HS-5 (cell line): ENCODE results near the gene EFNA3.

Experiments used
- DNase-seq: peaks from one replicate; pipeline ENCODE4 v3.0.0-alpha.2; 2012; ENCODE audit warnings: low read depth

The EFNA3 gene

GRCh38 chr1:155078469-155079209 is at the start of gene EFNA3:
TSS of gene EFNA3 (plus strand) at chr1:155078837. CDS start at chr1:155078942, 105 bp downstream.
- DNase-seq: no peak

GRCh38 chr1:155029513-155030242 is 49.0 kb upstream of the EFNA3 start:
- DNase-seq: no peak

DNA sequence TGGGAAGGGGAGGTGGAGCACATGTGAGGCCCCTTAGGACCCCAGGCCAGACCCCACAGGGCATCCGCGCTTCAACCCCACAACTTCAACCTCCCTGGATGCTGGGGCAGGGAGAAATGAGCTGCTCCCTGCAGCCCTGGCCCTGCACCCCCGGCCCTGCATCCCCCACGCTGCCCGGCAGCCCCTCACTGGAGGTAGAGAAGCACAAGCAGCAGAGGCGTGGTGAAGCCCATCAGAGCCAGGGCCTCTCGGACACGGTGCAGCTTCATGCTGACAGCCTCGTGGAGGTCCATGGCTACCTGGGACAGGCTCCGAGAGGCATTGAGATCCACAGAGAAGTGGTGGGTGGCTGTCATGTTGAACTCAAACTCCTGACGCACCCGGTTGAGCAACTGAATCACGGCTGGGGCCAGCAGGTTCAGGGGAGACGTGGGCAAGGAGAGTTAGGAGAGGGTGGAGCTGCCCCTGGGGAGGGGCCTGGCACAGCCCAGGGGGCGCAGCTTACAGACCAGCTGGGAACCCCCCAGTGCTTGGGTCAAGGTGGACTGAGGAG is 48.3 kb upstream of the EFNA3 start:
- no peak for DNase-seq

- no peak for DNase-seq
Measured at GRCh38 chr1:155030899-155031298, 47.7 kb upstream of the EFNA3 start.

GRCh38 chr1:155032886-155033285 is 45.8 kb upstream of the EFNA3 start:
- no peak for DNase-seq

- DNase-seq: no peak
Measured at GRCh38 chr1:155033524-155033923, 45.1 kb upstream of the EFNA3 start, which contains the start of the genes DCST1 and DCST2. TSS of gene DCST1 (plus strand) at chr1:155033824. CDS start at chr1:155034037, 213 bp downstream. TSS of gene DCST2 (minus strand) at chr1:155033781. CDS start at chr1:155033701, 80 bp downstream.

DNA sequence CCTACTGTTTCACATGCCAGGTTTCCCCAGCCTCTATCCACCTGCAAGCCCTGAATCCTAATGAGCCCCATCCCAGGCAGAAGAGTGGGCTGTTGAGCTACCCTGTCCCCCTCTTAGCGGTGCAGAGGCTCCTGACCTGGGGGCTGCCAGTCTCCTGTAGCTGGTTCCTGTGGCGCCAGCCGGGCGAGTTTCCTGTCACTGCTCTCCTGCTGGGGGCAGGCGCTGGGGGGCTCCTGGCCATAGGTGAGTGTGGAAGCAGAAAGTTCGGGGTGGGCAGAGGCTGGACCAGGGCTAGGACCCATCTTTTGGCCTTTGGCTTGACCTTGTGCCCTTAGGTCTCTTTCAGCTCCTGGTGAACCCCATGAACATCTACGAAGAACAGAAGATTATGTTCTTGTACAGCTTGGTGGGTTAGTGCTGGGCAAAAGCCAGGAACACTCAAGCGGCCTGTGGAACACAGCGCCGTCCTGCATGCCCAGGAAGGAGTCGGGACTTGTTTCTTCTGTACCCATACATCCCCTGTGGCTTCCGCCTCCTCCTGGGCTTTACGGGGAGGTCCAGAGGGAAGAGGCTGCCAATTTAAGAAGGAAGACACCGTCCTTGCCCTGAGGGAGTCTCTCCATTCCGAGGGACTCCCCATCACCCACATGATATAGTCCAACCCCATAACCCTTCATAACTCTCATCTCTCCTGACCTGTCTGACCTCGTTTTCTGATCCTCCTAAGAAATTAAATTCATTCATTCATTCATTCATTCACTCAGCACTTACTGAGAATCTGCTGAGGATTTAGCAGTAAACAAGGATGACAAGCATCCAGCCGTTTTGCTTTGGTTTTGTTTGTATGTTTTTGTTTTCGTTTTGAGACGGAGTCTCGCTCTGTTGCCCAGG is 44.1 kb upstream of the EFNA3 start:
- no peak for DNase-seq

GRCh38 chr1:155035936-155036335 is 42.7 kb upstream of the EFNA3 start:
- DNase-seq: no peak

DNA sequence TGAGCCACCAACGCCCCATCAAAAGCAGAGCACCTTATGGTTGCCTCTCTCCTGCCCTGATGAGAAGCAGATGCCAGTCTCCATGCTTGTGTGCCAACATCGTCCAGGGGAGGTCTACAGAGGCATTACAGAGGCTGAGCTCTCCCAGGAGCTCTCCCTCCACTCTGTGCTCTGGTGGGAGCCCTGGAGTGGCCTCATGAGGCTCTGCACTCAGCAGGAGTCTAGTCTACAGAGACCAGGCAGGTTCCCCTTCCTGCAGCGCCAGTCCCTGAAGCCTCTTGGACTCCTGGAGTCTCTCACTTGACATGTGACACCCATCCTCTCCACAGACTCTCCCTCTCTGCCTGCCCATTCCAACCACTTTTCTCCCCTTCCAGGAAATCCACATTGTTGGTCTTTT is 41.6 kb upstream of the EFNA3 start:
- no peak for DNase-seq

DNA sequence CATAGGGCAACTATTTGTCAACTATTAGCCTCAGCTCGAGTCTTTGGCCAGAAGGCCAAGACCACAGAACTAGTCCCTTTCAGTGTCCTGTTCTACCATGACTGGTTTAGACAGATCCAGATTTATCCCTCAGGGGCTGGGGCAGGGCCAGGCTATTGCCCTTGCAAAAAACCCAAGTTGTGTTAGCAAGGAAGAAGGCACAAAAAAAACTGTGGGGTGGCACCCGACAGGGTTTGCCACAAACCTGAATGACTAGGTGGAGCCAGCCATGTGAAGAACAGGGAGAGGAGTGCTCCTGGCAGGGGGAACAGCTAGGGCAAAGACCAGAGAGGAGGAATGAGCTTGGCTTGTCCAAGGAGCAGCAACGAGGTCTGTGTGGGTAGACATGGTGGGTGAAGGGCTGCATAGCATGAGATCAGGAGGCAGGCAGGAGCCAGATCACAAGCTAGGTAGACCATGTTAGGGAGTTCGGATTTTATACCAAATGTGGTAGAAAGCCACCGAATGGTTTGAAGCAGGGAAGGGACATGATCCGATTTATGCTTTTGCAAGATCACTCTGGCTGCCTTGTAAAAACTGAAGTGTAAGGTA is 40.7 kb upstream of the EFNA3 start:
- DNase-seq: no peak

GRCh38 chr1:155038602-155039307 is 39.9 kb upstream of the EFNA3 start:
- DNase-seq: no peak

DNA sequence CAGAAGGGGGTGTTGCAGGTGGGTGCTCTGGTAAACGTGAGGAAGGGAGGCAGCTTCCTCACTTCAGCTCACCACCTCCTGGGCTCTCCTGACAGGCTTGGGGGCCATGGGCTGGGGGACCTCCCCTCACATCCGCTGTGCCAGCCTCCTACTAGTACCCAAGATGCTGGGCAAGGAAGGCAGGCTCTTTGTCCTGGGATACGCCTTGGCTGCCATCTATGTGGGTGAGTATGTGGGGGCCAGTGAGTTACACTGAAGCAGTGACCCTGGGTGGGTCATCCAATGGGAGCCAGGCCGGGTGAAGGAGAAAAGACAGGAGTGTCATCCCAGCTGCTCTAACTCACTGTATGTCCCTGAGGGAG is 39.3 kb upstream of the EFNA3 start:
- DNase-seq: no peak

- DNase-seq: no peak
Measured at GRCh38 chr1:155040358-155041093, 38.1 kb upstream of the EFNA3 start.

DNA sequence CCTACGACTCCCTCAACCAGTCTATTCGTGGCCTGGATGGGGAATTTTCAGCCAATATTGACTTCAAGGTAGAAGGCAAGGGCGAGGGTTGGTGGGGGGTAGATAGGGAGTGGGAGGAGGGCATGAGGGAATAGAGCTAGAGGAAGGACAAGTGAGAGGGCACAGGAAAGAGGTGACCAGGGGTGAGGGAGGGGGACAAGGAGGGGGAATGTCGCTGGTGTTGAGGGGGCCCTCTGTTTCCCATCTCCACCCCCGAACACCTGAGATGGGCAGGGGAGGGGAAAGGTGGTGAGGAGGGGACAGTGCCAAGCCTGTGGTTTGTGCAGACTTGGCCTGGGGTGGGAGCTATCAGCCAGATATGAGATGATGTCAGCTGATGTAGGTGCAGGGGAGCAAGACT is 35.8 kb upstream of the EFNA3 start:
- DNase-seq: no peak

GRCh38 chr1:155043301-155043702 is 35.3 kb upstream of the EFNA3 start:
- no peak for DNase-seq

DNA sequence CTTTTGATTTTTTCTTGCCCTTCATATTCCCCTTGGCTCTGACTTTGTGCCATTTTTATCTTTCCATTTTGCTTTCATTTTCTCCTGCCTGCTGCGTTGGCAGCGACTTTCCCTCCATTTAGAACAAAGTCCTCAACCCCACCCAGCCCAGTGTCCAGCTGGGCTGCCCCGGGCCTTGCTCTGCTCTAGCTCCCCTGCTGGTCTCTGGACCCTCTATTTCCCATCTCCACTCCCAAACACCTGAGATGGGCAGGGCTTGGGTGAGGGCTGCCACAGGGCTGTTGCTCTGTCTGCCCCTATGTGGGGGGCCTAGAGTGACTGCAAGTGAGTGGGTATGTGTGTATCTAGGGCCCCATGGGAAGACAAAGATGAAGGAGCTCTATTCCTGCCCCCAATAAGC is 34.8 kb upstream of the EFNA3 start:
- no peak for DNase-seq

DNA sequence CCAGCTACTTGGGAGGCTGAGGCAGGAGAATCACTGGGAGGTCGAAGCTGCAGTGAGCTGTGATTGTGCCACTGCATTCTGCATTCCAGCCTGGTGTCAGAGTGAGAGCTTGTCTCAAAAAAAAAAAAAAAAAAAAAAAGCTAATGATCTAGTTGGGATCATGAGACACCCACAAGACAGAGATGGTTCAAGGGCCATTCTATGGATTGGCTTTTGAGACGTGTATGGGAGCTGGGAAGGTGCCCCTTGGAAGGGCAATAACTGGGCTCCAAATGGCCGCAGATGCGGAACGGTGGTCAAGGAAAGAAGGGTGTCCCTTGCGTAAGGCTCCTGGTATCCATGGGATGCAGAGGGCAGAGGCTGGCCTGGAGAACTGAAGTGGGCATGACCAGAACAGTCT is 34.3 kb upstream of the EFNA3 start:
- no peak for DNase-seq

GRCh38 chr1:155044812-155045657 is 33.6 kb upstream of the EFNA3 start:
- DNase-seq: peak; percentile 47
